Measurements from ENCODE around the gene BAHCC1.

Gene BAHCC1

DNA sequence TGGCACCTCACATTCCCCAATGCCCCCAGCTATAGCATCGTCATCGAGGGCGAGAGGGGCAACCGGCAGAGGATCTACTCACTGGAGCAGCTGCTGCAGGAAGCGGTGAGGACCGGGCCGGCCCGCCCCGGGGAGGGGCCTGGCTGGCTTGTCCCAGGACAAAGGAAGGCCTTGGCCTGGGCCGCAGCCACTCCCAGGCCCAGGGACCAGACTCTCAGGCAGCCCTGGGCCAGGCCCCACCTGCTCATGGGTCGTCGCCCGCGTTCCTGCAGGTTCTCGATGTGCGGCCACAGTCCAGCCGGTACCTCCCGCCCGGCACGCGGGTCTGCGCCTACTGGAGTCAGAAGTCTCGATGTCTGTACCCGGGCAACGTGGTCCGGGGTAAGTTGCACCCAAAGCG is 64.0 kb downstream of the BAHCC1 start:
- no peak for DNase-seq (ENCODE audit: low read depth in 1 of 2, low spot score in 1 of 2)

DNA sequence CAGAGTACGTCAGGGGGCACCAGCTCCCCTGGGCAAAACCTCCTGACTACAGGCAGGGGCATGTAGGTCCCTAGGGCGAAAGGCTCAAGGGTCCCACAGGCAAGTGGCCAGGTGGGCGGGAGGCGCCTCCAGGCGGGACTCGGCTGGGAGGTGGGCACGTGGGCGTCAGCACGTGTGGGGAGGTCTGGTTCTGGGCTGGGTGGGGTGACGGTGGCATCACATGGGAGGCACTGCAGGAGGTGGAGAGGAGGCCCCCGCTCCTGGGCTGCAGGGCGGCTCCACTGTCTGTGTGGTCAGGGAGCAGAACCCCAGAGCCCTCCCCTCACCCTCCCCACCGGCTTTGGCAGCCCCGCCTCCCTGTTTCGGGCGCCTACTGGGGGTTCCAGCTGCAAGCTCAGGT is 64.6 kb downstream of the BAHCC1 start:
- no peak for DNase-seq (ENCODE audit: low read depth in 1 of 2, low spot score in 1 of 2)

DNA sequence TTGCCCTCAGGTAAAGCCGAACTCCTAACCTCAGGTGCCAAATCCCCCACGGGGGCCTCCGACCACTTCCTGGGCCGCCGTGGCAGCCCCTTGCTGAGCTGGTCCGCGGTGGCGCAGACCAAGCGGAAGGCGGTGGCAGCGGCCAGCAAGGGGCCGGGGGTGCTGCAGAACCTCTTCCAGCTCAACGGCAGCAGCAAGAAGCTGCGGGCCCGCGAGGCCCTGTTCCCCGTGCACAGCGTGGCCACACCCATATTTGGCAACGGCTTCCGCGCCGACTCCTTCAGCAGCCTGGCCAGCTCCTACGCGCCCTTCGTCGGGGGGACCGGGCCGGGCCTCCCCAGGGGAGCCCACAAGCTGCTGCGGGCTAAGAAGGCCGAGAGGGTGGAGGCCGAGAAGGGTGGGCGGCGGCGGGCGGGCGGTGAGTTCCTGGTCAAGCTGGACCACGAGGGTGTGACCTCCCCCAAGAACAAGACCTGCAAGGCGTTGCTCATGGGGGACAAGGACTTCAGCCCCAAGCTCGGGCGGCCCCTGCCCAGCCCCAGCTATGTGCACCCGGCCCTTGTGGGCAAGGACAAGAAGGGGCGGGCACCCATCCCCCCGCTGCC is 65.7 kb downstream of the BAHCC1 start:
- no peak for DNase-seq (ENCODE audit: low read depth in 1 of 2, low spot score in 1 of 2)

- DNase-seq (ENCODE audit: low read depth in 1 of 2, low spot score in 1 of 2), result no peak
Measured at GRCh38 chr17:81461607-81462500, 66.6 kb downstream of the BAHCC1 start.

DNA sequence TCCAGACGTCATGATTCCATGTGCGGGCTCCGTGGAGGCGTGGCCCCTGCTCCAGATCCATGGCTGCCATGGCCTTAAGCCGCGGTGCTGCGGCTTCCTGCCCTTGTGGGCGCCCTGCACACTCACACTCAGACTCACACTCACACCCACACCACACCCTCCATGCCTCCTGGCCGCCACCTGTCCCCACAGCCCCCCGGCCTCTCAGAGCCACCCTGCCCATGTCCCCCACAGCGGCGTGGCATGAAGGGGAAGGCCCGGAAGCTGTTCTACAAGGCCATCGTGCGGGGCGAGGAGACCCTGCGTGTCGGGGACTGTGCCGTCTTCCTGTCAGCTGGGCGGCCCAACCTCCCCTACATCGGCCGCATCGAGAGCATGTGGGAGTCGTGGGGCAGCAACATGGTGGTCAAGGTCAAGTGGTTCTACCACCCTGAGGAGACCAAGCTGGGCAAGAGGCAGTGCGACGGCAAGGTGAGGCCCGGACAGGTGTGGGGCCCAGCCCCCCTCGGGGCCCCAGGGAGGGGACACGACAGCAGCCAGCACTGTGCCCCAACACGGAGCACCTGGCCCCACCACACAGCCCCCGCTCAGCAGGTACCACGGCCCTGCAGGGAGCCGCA is 67.4 kb downstream of the BAHCC1 start:
- no peak for DNase-seq (ENCODE audit: low read depth in 1 of 2, low spot score in 1 of 2)

- no peak for DNase-seq (ENCODE audit: low read depth in 1 of 2, low spot score in 1 of 2)
Measured at GRCh38 chr17:81463506-81463905, 68.2 kb downstream of the BAHCC1 start.

DNA sequence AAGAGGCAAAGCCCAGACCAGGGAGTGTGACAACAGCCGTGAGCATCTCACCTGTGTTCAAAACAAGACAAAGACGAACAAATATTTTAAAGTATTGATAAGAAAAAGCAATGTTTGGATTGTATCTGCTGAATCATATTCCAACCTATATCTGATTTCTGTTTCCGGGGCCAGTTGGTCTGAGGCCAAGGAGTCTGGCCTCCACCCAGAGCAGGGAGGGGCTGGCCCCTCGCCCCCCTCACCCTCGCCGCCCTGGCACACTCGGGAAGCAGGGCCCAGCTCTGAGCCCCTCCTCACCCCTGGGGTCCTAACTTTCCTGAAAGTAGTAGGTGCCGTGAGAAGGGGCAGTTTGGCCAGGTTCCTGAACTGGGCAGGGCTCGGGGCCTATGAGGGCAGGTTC is 69.3 kb downstream of the BAHCC1 start:
- no peak for DNase-seq (ENCODE audit: low read depth in 1 of 2, low spot score in 1 of 2)

DNA sequence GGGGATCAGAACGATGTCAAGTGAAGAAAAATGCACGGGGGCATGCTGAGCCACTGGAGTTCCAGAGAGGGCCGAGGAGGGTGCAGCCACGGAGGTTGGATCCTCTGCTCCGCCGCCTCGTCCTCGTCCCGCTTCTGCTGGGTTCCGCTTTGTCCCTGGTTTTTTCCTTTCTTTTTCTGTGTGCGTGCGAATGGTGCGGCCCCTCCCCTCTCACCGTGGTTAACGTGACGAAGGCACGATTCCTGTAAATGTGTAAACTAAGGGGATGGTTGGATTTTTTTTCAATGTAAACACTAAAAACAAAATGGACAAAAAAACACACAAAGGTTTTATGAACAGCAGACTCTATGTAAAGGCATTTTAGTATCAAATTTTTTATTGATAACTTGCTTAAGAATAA is 70.7 kb downstream of the BAHCC1 start:
- DNase-seq (ENCODE audit: low read depth in 1 of 2, low spot score in 1 of 2), result no peak

DNA sequence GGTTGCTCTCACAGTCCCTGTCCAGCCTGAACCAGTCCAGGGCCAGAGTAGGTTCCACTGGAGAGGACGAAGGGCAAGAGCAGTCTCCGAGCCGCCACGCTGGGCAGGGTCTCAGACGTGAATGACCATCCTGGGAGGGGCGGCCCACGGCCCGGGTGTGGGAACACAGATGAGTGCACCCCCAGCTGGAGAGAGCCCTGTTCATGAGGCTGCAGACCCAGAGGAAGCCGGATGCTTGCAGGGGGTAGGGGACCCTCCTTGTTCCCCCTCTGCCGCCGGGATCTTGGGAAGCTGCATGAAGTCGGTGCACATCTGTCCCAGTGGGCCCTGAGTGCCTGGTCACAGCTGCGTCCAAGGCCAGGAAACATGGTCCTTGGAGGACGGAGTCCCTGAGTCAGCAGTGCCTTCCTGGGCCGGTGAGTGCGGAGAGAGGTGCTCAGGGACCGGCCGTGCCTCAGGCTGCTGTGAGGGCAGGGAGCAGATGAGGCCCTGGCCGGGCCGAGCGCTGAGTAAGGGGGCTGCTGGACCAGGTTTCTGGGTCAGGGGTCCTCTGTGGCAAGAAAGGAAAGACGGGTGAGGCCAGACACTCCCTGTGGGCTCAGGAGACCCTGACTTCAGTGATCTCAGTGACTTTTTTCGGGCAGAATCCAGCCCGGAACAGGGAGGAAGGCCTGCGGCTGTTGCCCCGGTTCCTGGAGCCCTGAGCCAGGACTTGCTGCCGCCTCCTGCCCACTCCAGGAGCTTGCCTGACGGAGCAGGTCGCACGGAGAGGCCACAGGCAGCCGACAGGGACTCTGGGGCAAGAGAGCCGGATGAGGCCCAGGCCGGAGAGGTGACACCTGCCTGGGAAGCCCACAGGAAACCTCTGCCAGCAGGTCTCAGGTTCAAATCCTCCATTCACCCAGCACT is 71.6 kb downstream of the BAHCC1 start:
- no peak for DNase-seq (ENCODE audit: low read depth in 1 of 2, low spot score in 1 of 2)

DNA sequence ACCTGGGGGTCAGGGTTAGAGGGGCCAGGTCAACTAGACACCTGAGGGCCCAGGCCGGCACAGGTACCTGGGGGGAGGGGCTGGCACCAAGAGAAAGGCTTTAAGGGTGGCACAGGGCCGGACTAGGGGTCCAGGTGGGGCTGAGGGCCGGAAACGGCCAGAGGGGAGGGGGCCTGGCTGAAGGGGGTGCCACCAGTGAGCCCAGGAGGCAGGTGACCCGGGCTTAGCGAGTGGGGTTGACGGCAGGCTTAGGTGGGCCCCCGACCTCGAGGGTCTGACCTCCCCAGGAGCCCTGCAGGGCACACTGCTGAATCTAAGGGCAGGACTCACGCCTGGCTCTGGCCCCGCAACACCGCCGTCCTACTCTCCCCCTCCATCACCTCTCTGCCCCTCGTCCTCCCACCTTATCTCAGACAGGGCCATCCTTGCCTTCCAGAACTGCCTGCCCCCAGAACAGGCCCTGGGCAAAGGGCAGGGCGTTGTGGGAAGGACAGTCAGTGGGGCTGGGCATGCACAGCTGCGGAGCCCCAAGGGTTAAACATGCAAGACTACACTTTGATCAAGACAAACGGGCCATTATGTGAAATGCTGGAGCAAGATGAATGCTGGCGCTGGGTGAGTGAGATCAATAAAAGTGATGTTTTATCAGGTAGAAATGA is 73.0 kb downstream of the BAHCC1 start:
- DNase-seq (ENCODE audit: low read depth in 1 of 2, low spot score in 1 of 2), result no peak

GRCh38 chr17:81468770-81469121 is 73.5 kb downstream of the BAHCC1 start:
- no peak for DNase-seq (ENCODE audit: low read depth in 1 of 2, low spot score in 1 of 2)

- DNase-seq (ENCODE audit: low read depth in 1 of 2, low spot score in 1 of 2), result no peak
Measured at GRCh38 chr17:81469266-81469665, 74.0 kb downstream of the BAHCC1 start.

- DNase-seq (ENCODE audit: low read depth in 1 of 2, low spot score in 1 of 2), result no peak
Measured at GRCh38 chr17:81470270-81470943, 75.2 kb downstream of the BAHCC1 start.

GRCh38 chr17:81470944-81471817 is 75.9 kb downstream of the BAHCC1 start:
- no peak for DNase-seq (ENCODE audit: low read depth in 1 of 2, low spot score in 1 of 2)

DNA sequence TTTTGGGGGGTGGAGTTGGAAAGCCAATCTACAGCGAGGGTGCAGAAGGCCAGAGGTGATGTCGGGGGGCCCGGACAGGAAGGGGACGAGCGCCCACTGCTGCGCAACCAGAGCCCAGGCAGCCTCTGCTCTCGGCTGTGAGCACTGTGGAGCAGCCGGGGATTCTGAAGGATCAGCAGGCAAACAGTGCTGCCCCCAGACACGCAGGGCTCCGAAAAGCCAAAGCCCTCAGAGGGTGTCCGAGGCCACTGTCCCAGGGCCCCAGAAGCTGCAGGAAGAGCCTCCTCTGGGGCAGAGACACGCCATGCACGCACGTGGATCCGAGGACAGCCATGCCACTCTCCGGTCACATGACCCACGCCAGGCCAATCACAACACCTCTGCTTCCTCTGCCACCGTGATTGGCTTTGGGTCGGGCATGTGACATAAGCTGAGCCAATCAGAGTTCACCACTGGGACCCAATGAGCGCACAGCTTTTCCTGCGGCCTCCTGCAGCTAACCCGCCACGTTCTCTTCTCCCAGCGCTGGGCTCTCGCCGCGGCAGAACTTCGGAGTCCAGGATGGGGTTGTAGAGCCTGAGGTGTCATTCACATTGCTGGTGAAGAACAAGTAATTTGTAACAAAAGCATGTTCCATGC is 76.7 kb downstream of the BAHCC1 start:
- no peak for DNase-seq (ENCODE audit: low read depth in 1 of 2, low spot score in 1 of 2)

DNA sequence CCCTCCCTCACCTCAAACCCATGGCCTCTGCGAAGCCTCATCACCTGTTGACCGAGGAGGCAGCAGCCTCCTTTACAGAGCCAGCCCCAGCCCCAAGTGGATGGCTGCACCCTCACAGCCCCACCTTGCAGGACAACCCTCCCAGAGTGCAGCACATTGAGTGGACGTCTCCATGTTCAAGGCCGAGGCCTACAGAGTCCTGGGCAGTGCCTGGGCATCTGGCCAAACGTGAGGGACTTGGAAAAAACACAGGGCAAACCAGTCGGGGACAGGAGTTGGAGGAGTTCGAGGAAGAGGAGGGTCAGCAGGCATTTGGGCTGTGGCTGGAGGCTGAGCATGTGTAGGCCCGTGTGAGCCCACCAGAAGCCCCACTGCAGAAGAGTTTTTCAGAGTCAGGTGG is 77.8 kb downstream of the BAHCC1 start:
- no peak for DNase-seq (ENCODE audit: low read depth in 1 of 2, low spot score in 1 of 2)

GRCh38 chr17:81474958-81475357 is 79.7 kb downstream of the BAHCC1 start:
- no peak for DNase-seq (ENCODE audit: low read depth in 1 of 2, low spot score in 1 of 2)

DNA sequence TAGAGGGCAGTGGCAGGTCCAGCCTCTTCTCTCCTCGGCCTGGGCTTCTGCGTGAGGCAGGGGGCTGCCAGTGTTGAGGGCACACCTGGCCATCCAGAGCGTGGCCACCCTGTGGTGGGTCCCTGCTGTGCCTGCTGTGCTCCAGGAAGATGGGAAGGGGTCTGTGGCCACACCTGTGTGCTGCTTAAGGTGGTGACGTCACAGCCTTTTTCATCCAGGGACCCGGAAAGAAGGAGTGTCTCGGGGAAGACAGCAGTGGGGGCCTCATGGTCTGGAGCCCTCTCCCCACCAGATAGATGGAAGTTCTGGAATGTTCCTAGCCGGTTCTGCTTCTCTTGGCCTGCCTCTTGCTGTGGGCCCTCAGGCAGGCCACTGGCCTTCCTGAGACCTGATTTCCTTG is 80.8 kb downstream of the BAHCC1 start:
- no peak for DNase-seq (ENCODE audit: low read depth in 1 of 2, low spot score in 1 of 2)

DNA sequence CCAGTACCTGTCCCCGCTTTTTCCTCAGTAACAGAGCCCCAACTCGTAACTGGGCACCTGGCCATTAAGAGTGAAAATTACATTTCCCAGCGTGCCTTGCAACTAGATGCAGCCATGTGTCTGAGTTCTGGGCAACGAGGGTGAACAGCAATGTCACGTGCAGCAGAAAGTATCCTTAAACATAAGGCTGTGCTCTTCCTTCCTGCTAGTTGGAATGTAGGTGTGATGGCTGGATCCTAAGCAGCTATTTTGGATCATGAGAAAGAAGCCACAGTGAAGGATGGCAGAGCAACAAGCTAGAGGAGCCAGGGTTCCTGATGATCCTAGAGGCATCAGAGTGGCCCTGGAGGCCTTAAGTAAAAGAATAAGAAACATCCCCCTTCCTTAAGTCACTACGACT is 81.4 kb downstream of the BAHCC1 start:
- no peak for DNase-seq (ENCODE audit: low read depth in 1 of 2, low spot score in 1 of 2)
